Neutrophil (primary cell): ENCODE measurements around the gene CTNND2.
"Not testable (repeated sequence)": the region's sequence is repeated elsewhere in the genome, so short reads cannot be mapped to it uniquely, and the experiment has no call there.

Source experiments
- H3K27ac ChIP-seq: fragments of 200-600 bp; sonication (generic); 2 replicates; pipeline ENCODE4 v1.5.1; 2016; ENCODE audit warnings: mild to moderate bottlenecking, moderate library complexity
- H3K27me3 ChIP-seq: fragments of 200-600 bp; sonication (generic); 2 replicates; pipeline ENCODE4 v1.6.0; 2016; ENCODE audit warnings: mild to moderate bottlenecking
- H3K36me3 ChIP-seq: fragments of 200-600 bp; sonication (generic); 2 replicates; pipeline ENCODE4 v1.5.1; 2017
- H3K4me1 ChIP-seq, 2 experiments: fragments of 200-600 bp in 1 of 2; sonication (generic) in 1 of 2; 1 replicate in 1 of 2; 2 replicates in 1 of 2; pipeline versions ENCODE4 v1.5.1 to v1.6.1; 2013 to 2016; ENCODE audit warnings: low read depth in 1 of 2, low read length in 1 of 2, mild to moderate bottlenecking in 1 of 2, moderate library complexity in 1 of 2; ENCODE audit not compliant: control insufficient read depth in 1 of 2, insufficient read depth in 1 of 2
- H3K4me3 ChIP-seq, 2 experiments: fragments of 200-600 bp in 1 of 2; sonication (generic) in 1 of 2; 1 replicate in 1 of 2; 2 replicates in 1 of 2; pipeline ENCODE4 v1.5.1; 2013 to 2016; ENCODE audit warnings: low read depth in 1 of 2, low read length in 1 of 2, mild to moderate bottlenecking in 1 of 2, moderate library complexity in 1 of 2
- H3K9me3 ChIP-seq: fragments of 200-600 bp; sonication (generic); 2 replicates; pipeline ENCODE4 v1.5.1; 2016
- TF ChIP-seq, protein P1 (sequence below): fragments of 200-600 bp; sonication (generic); IDR thresholded peaks from 2 replicates; pipeline ENCODE4 v1.5.1; 2016; ENCODE audit warnings: antibody characterized with exemption

The CTNND2 gene

DNA sequence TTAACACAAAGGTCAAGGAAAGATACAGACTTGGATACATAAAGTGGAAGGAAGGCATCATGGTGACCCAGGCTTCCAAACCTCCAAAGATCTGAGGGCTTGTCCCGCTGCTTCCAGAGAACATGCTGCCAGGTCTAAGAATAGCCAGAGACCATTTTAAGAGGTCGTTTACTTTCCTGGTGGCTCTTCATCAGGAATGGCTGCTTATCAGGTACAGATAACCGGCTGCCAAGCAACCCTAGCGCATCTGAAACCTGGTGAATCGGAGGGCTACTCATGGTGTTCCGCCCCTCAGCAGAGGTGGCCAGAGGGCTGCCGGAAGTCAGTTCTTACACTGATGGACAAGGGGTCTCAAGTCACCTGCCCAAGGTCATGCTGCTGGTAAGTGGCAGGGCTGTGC is 892.0 kb downstream of the CTNND2 start:
- H3K9me3 ChIP-seq, result no peaks in the 10 kb centered on the region
- H3K4me1 ChIP-seq, result no peaks in the 10 kb centered on the region
- no peaks in the 10 kb centered on the region for H3K27me3 ChIP-seq
- no peak overlapping the region for H3K27ac ChIP-seq
- H3K36me3 ChIP-seq, result no peaks in the 10 kb centered on the region
- TF ChIP-seq, protein P1, sequence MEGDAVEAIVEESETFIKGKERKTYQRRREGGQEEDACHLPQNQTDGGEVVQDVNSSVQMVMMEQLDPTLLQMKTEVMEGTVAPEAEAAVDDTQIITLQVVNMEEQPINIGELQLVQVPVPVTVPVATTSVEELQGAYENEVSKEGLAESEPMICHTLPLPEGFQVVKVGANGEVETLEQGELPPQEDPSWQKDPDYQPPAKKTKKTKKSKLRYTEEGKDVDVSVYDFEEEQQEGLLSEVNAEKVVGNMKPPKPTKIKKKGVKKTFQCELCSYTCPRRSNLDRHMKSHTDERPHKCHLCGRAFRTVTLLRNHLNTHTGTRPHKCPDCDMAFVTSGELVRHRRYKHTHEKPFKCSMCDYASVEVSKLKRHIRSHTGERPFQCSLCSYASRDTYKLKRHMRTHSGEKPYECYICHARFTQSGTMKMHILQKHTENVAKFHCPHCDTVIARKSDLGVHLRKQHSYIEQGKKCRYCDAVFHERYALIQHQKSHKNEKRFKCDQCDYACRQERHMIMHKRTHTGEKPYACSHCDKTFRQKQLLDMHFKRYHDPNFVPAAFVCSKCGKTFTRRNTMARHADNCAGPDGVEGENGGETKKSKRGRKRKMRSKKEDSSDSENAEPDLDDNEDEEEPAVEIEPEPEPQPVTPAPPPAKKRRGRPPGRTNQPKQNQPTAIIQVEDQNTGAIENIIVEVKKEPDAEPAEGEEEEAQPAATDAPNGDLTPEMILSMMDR, result no peak
- H3K4me3 ChIP-seq, result no peak overlapping the region

DNA sequence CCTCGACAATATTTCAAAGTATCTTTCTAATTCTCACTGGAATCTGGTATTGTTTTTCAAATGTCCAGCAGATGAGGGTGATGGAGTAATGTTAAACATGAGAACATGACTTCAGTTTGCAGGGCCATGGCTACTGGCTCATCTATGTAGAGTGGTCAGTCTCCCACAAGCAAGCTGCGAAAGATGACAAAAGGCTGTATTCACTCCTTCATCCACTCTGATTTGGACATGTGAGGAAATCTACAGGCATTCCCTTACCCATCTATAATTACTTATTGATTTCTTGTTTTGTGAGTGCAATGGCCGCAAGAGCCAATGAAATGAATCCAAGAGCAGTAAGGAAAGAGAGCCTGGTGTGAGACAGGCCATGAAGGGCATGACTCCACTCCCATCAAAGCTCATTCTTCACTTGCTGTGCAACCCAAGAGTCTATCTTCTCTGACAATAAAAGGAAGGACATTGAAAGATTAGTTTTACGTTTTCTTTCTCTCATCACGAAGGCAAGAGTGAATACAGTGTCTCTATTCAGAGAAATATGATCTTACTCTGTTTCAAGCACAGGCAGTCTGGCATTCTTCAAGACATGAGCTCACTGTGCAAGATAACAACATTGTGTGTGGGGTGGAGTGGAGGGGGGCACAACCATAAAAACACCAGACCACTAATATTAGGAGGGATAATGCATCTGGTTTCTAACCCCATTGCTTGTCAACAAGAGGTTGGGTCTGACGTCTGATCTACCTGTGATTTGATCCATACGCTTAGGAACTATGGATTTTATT is 893.6 kb downstream of the CTNND2 start:
- TF ChIP-seq, protein P1, result no peak
- H3K27me3 ChIP-seq, result no peaks in the 10 kb centered on the region
- H3K4me3 ChIP-seq, result no peak overlapping the region
- no peaks in the 10 kb centered on the region for H3K9me3 ChIP-seq
- no peaks in the 10 kb centered on the region for H3K4me1 ChIP-seq
- H3K36me3 ChIP-seq, result no peaks in the 10 kb centered on the region
- H3K27ac ChIP-seq, result no peak overlapping the region

DNA sequence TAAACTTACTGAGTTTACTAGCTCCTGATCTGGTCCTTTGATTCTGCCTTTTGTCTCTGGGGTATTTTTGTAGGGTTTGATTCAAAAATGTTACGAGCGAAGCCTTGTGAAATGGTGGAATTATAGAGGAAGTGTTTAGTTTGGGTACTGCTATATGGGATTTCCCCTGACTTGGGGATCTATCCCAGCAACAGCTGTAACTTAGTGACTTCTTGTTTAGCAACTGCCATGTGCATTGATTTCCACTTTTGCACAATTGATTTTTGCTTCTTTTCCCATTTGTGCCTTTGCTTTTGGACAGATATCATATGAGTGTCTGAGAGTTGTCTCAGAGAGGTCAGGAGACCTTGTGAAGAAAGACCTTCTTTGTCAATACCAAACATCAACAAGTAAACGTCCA is 894.7 kb downstream of the CTNND2 start:
- Histone ChIP-seq H3K36me3 (no peaks in the 10 kb centered on the region), H3K4me1 (no peaks in the 10 kb centered on the region), H3K27ac (no peak overlapping the region), H3K4me3 (no peak overlapping the region), H3K27me3 (no peaks in the 10 kb centered on the region), H3K9me3 (no peaks in the 10 kb centered on the region)
- TF ChIP-seq, protein P1, result no peak

DNA sequence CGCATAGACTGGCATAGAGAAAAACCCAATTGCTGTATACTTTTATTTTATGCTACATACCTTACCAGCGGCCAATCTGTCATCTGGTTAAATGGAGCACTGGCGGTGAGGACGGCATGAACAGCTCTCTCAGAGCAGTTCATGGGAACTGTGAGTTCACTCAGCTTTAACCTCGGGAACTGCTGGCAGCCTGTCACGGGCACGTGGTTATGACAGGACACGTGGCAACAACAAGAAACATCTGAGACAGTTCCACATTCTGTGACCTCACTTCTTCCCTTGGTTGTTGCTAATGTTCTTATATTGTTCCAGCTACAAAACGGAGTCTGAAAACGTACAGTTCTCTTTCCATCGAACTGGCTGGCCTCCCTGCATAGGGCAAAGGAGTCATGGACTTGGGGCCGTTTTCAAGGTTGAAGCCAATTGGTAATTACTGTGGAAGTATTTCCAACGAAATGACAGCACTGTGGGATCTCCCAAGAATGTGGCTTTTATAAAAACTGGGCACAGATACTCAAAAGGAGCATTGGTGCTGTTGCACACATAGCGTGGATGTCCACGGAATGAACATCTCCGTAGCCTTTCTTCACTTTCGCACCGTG is 896.9 kb downstream of the CTNND2 start:
- H3K27ac ChIP-seq, result no peak overlapping the region
- no peak overlapping the region for H3K4me3 ChIP-seq
- H3K9me3 ChIP-seq, result no peaks in the 10 kb centered on the region
- no peaks in the 10 kb centered on the region for H3K27me3 ChIP-seq
- H3K4me1 ChIP-seq, result no peaks in the 10 kb centered on the region
- H3K36me3 ChIP-seq, result no peaks in the 10 kb centered on the region
- TF ChIP-seq, protein P1, result no peak

DNA sequence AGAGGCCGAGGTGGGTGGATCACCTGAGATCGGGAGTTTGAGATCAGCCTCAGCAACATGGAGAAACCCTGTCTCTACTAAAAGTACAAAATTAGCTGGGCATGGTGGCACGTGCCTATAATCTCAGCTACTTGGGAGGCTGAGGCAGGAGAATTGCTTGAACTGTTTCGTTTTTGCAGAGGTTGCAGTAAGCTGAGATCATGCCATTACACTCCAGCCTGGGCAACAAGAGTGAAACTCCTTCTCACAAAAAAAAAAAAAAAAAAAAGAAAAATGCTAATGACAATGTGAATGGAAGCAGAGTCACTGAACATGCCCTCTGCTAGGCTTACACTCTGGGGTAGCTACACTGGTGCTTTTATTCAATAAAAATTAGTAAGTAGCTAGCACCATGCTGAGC is 899.7 kb downstream of the CTNND2 start:
- H3K9me3 ChIP-seq, H3K4me1 ChIP-seq, H3K36me3 ChIP-seq, H3K27me3 ChIP-seq, H3K4me3 ChIP-seq, H3K27ac ChIP-seq: not testable (repeated sequence)
